Choroid plexus epithelial cell (primary cell): ENCODE data around the gene RACK1.
"Not testable (repeated sequence)": the region's sequence is repeated elsewhere in the genome, so short reads cannot be mapped to it uniquely, and the experiment has no call there.

Experiments used
- DNase-seq: peaks from one replicate; pipeline ENCODE4 v3.0.0-alpha.2; 2010; ENCODE audit warnings: low read depth
- H3K4me3 ChIP-seq: 2 replicates; pipeline ENCODE4 v1.5.1; 2011; ENCODE audit warnings: low read depth, mild to moderate bottlenecking, control low read depth, low read length, moderate library complexity
- CTCF ChIP-seq: conservative IDR thresholded peaks from 2 replicates; pipeline ENCODE4 v1.5.1; 2011; ENCODE audit warnings: low read depth, mild to moderate bottlenecking, control low read depth, inconsistent platforms, low read length, moderate library complexity

Gene RACK1

GRCh38 chr5:181281077-181281983, 37.6 kb upstream of the RACK1 start:
- no peak overlapping the region for H3K4me3 ChIP-seq
- DNase-seq: no peak
- no peak for TF ChIP-seq CTCF

- TF ChIP-seq CTCF: no peak
- H3K4me3 ChIP-seq: no peak overlapping the region
- DNase-seq: no peak
These were observed 36.6 kb upstream of the RACK1 start for GRCh38 chr5:181280251-181280762.

GRCh38 chr5:181273433-181273744, 29.7 kb upstream of the RACK1 start:
- DNase-seq, H3K4me3 ChIP-seq: not testable (repeated sequence)

- no peak for TF ChIP-seq CTCF
- H3K4me3 ChIP-seq: no peak overlapping the region
- DNase-seq: no peak
These were observed 27.4 kb upstream of the RACK1 start for GRCh38 chr5:181271081-181271480.

- DNase-seq, H3K4me3 ChIP-seq: not testable (repeated sequence)
These were observed 24.2 kb upstream of the RACK1 start for GRCh38 chr5:181267907-181268306.

GRCh38 chr5:181267291-181267904, 23.7 kb upstream of the RACK1 start:
- not testable (repeated sequence) for DNase-seq, H3K4me3 ChIP-seq

- no peak for TF ChIP-seq CTCF
- no peak overlapping the region for H3K4me3 ChIP-seq
- no peak for DNase-seq
These were observed 21.5 kb upstream of the RACK1 start for GRCh38 chr5:181265092-181265671.

- no peak for TF ChIP-seq CTCF
- no peak overlapping the region for H3K4me3 ChIP-seq
- no peak for DNase-seq
These were observed 19.9 kb upstream of the RACK1 start for GRCh38 chr5:181263633-181264032.
